Mucosa of descending colon (tissue), 3 donors: ENCODE measurements around the gene SMPD3. TPM values are rescaled to one million over a fixed set of nuclear protein-coding genes. Genes with fewer than 3 reads are reported as not detected.

Experiments
- ATAC-seq: fragments of 200-7000 bp; cut with Tn5 transposase; one replicate; pipeline ENCODE4 v1.9.1; 2020; ENCODE audit warnings: mild to moderate bottlenecking, moderate library complexity
- DNase-seq, 3 donors: peaks; one replicate each; pipeline ENCODE4 v3.0.0-alpha.2; 2020
- H3K36me3 ChIP-seq: fragments of 200-600 bp; one replicate; pipeline ENCODE4 v1.8.0; 2021; ENCODE audit warnings: low read depth, mild to moderate bottlenecking
- H3K4me1 ChIP-seq: fragments of 200-600 bp; one replicate; pipeline ENCODE4 v1.8.0; 2021; ENCODE audit warnings: low read depth, mild to moderate bottlenecking
- H3K4me3 ChIP-seq: fragments of 200-600 bp; one replicate; pipeline ENCODE4 v1.8.0; 2021; ENCODE audit warnings: mild to moderate bottlenecking
- H3K9me3 ChIP-seq: fragments of 200-600 bp; one replicate; pipeline ENCODE4 v1.8.0; 2021; ENCODE audit warnings: mild to moderate bottlenecking
- CTCF ChIP-seq: fragments of 200-600 bp; IDR thresholded peaks from one replicate; pipeline ENCODE4 v1.8.0; 2022; ENCODE audit warnings: antibody characterized with exemption, mild to moderate bottlenecking
- intact Hi-C, 2 donors: fragments of 100-400 bp; cut with DNase I in 1 of 2; cut with micrococcal nuclease in 1 of 2; formaldehyde crosslinking; loops; one replicate each; pipeline versions ENCODE4 v1.11.0 to v1.11.1; 2022; cut with DNase I, micrococcal nuclease
- total RNA-seq, 3 donors: library from RNA; stranded (reverse); fragmentation: NEBNext Ultra II Directional in 2 of 3; extraction: Animal tissue kit (Norgen Biotek cat#: 25700) in 2 of 3; gene quantifications; one replicate each; pipeline versions ENCODE4 v1.2.1 to v1.2.4, GENCODE V29; 2021 to 2023
- donor health status: DM: no; HTN: no; CAD: no; lungs with moderate emphysema.
- donor health status: DM: no; HTN: no; CAD: no.
- donor health status: DM: no; HTN: yes; CAD: no.

SMPD3 gene
- total RNA-seq, 3 donors from 2014 or later = 31.8 to 82.7 (median 62.3) TPM

DNA sequence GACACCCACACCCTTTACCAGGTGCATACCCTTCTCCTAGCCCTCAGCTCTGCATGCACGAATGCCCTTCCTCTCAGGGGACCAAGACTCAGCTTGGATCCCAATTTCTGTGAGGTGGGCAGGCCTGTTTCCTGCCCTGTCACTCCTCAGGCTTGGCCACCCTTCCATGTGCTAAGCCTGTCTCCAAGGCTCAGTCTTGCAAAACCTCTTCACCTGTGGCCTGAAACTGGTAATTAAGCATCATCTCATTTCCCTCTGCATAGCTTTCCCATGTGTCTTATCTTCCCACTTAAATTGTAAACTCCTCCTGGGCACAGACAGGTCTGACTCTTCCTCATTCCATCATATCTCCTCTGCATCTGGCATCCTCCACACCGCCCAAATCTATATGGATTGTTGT, 31.0 kb upstream of the SMPD3 start:
- H3K36me3 ChIP-seq = no peaks in the 10 kb centered on the region
- no peak for ATAC-seq

DNA sequence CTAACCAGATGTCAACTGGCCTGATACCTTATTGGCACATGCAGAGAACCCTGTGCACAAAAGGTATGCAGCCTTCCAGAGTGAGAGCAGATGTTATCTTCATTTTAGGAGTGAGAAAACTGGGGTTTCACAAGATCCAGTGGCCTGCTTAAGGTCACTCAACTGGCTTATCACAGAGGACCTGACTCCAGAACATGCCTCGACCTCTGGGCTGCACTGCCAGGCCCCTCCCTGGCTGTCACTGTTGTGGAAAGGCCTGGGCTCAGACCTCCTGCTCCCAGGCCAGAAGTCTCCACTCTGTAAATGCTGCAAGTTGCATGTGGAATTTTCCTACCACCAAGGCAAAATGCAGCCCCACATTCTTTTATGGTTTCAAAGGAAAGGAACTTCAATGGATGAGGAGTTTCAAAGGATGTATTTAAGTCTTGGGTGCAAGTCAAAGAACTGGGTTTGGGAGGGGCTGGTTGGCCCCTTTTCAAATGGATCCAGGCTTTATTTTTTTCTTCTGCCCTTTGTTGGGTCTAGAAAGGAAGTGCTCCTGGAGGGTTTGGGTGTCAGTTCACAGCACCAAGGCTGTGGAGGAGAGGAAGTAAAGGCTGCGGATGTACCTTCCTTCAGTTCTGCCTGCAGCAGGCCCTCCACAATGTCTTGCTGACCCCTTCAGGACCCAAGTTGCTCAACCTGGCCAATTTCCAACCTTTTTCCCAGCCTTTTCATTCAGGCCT, 30.4 kb upstream of the SMPD3 start:
- no peaks in the 10 kb centered on the region for H3K36me3 ChIP-seq
- ATAC-seq (no peak), DNase-seq (no peak)
- no peak for TF ChIP-seq CTCF
- H3K4me1 ChIP-seq = no peaks in the 10 kb centered on the region
- intact Hi-C loops = no loop called here
- H3K9me3 ChIP-seq = no peaks in the 10 kb centered on the region
- no peak overlapping the region for H3K4me3 ChIP-seq

More for the DNA sequence above, 31.0 kb upstream of the SMPD3 start:
- no peak overlapping the region for H3K4me3 ChIP-seq
- no peak for TF ChIP-seq CTCF
- DNase-seq = no peak
- no peaks in the 10 kb centered on the region for H3K4me1 ChIP-seq
- intact Hi-C loops = no loop called here
- no peaks in the 10 kb centered on the region for H3K9me3 ChIP-seq

DNA sequence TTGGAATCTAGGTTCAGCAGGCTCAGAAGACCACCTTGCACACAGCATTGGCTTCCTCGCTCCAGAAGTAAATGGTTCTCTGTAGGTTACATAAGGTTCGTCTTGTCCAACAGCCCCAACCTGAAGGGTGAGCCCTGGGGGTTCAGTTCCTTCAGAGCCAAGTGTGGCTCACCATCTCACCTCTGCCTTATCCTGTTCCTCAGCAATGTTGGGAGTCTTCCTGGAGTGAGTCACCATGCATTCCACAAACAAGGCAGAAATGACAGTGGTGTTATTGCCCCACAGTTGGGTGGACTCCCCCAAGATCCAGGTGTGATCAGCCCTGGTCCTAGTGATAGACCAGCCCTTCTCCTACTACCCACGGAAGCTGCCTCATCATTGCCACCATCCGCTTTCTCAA, 26.8 kb upstream of the SMPD3 start:
- H3K4me3 ChIP-seq = no peak overlapping the region
- DNase-seq (no peak), ATAC-seq (peak; percentile 61)
- H3K36me3 ChIP-seq = no peaks in the 10 kb centered on the region
- H3K4me1 ChIP-seq = peaks cover 7% of the 10 kb centered on the region
- intact Hi-C loops = no loop called here
- H3K9me3 ChIP-seq = no peaks in the 10 kb centered on the region
- TF ChIP-seq CTCF = no peak

GRCh38 chr16:68473358-68474070, 25.2 kb upstream of the SMPD3 start:
- H3K4me1 ChIP-seq = peaks cover 19% of the 10 kb centered on the region
- no peak for TF ChIP-seq CTCF
- H3K36me3 ChIP-seq = no peaks in the 10 kb centered on the region
- H3K4me3 ChIP-seq = no peak overlapping the region
- no peaks in the 10 kb centered on the region for H3K9me3 ChIP-seq
- DNase-seq (no peak), ATAC-seq (no peak)
- intact Hi-C loops = no loop called here

DNA sequence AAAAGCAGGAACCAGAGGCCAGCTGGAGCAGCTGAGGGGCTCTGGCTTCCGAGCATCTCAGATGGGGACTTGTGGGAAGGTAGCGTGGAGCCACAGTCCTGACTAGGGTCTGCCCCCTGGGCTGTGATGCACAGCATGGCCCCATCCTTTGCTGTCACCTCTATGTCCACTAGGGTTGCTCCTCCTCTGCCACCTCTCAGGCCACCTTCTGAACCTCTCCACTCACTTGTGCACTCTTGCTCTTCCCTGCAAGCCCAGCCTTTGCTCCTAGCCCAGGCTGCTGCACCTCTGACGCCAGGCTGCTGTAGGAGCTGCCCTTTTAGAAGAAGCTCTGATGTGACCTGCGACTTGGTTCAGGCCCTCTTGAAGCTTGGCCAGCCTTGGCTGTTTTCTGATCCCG, 24.3 kb upstream of the SMPD3 start:
- peaks cover 20% of the 10 kb centered on the region for H3K4me1 ChIP-seq
- intact Hi-C loops = no loop called here
- no peaks in the 10 kb centered on the region for H3K9me3 ChIP-seq
- H3K4me3 ChIP-seq = no peak overlapping the region
- DNase-seq = no peak
- no peak for TF ChIP-seq CTCF
- ATAC-seq = no peak
- H3K36me3 ChIP-seq = no peaks in the 10 kb centered on the region
